Measurements from ENCODE around the gene MTCH2. TPM values are rescaled to one million over a fixed set of nuclear protein-coding genes. Genes with fewer than 3 reads are reported as not detected.
A peak's percentile ranks its signal among the peaks of the same experiment; 100 is the strongest.

The MTCH2 gene
- total RNA-seq, 1 experiment from 2014 or later, result 176 TPM

- no CpG with 5 or more reads among the region's 2 CpGs for WGBS (ENCODE audit: extremely low coverage, insufficient read length, low lambda C conversion rate)
- H3T11ph ChIP-seq (ENCODE audit: low read length), result no peak overlapping the region
- H3K9me3 ChIP-seq (ENCODE audit: control insufficient read depth, low read depth, low read length), result no peaks in the 10 kb centered on the region
- H2BK120ac ChIP-seq (ENCODE audit: low read depth, low read length, poor library complexity, severe bottlenecking), result no peak overlapping the region
- no peak overlapping the region for H2BK20ac ChIP-seq (ENCODE audit: low read depth, low read length, poor library complexity, severe bottlenecking)
- no peak overlapping the region for H3K23ac ChIP-seq (ENCODE audit: insufficient read length, low read depth, low read length)
- H3K4me1 ChIP-seq (ENCODE audit: insufficient read depth, low read length), result no peaks in the 10 kb centered on the region
- Mint-ChIP-seq H3K4me1 (0 out of 4 replicates have a peak, but pooled peaks cover 0 to 2% of the 10 kb centered on the region in 2 experiments), H3K36me3 (ENCODE audit: insufficient read depth in 1 of 3, low read depth in 3 of 3) (no peaks in the 10 kb centered on the region), H3K9me3 (no peaks in the 10 kb centered on the region), H3K4me3 (no peak overlapping the region), H3K27me3 (ENCODE audit: low read depth) (no peaks in the 10 kb centered on the region; the same call in 1 of the 2 replicates), H3K27ac (peak overlapping the region in 1 of 3 experiments; percentile 23; a peak in 2 of 7 replicates)
- H3K18ac ChIP-seq (ENCODE audit: insufficient read length, low read depth, low read length), result no peak overlapping the region
- H3K4ac ChIP-seq (ENCODE audit: low read depth, low read length), result no peak overlapping the region
- H2AK5ac ChIP-seq (ENCODE audit: insufficient read length, low read length), result no peak overlapping the region
- no peak overlapping the region for H2BK15ac ChIP-seq (ENCODE audit: low read depth, low read length)
- H3K27ac ChIP-seq (ENCODE audit: insufficient read length, low read depth, low read length), result no peak overlapping the region
- no peaks in the 10 kb centered on the region for H3K23me2 ChIP-seq (ENCODE audit: insufficient read length, low read depth, low read length, poor library complexity, severe bottlenecking)
- H3K79me1 ChIP-seq (ENCODE audit: insufficient read depth, low read depth, low read length, poor library complexity, severe bottlenecking), result no peaks in the 10 kb centered on the region
- H3K79me2 ChIP-seq (ENCODE audit: insufficient read depth, low read length), result no peaks in the 10 kb centered on the region
- no peak overlapping the region for H2BK5ac ChIP-seq (ENCODE audit: insufficient read length, low read length)
- DNase-seq, result no peak
- no peak overlapping the region for H2AFZ ChIP-seq (ENCODE audit: low read length)
- H4K8ac ChIP-seq (replicated peaks; ENCODE audit: insufficient read length, low read depth, low read length), result no peak overlapping the region
- no peak overlapping the region for H3K9ac ChIP-seq (ENCODE audit: extremely low read depth, insufficient read length, low read length)
- no peak for TF ChIP-seq CTCF (conservative IDR thresholded peaks at IDR 0.05)
- H3K56ac ChIP-seq (ENCODE audit: insufficient read length, low read depth, low read length), result no peak overlapping the region
- no peak overlapping the region for H4K91ac ChIP-seq (ENCODE audit: insufficient read length, low read depth, low read length)
- H3K14ac ChIP-seq (ENCODE audit: insufficient read depth, low read length), result no peak overlapping the region
- no peak overlapping the region for H3K4me2 ChIP-seq (ENCODE audit: insufficient read depth, insufficient read length, low read length)
- no peak overlapping the region for H2BK12ac ChIP-seq (ENCODE audit: insufficient read length, low read depth, low read length)
- H4K20me1 ChIP-seq (ENCODE audit: control insufficient read depth, insufficient read depth, insufficient read length), result no peaks in the 10 kb centered on the region
- no peak overlapping the region for H4K5ac ChIP-seq (ENCODE audit: insufficient read length, low read depth, low read length)
- no peaks in the 10 kb centered on the region for H3K27me3 ChIP-seq (ENCODE audit: insufficient read depth, low read length)
Observed at GRCh38 chr11:47675851-47676250, 33.5 kb upstream of the MTCH2 start.
